ENCODE data around the gene CADM4.
"Not testable (repeated sequence)": the region's sequence is repeated elsewhere in the genome, so short reads cannot be mapped to it uniquely, and the experiment has no call there.

GRCh38 chr19:43600326-43600725, 39.3 kb downstream of the CADM4 start:
- not testable (repeated sequence) for TF ChIP-seq EZH2 (IDR thresholded peaks at IDR 0.05; ENCODE audit: borderline replicate concordance, insufficient read depth, low read depth, low read length, poor library complexity, severe bottlenecking); CTCF (IDR thresholded peaks at IDR 0.05)
